PFSK-1 (cell line): Measurements from ENCODE around the gene XPR1.

Experiments used
- POLR2AphosphoS5 ChIP-seq: IDR thresholded peaks from 2 replicates; pipeline ENCODE4 v1.6.1; 2012; ENCODE audit warnings: low read depth, mild to moderate bottlenecking, control low read depth, low read length, moderate library complexity
- REST ChIP-seq, 2 experiments: IDR thresholded peaks; 2 replicates each; pipeline versions ENCODE4 v1.6.1 to v1.8.0; 2011 to 2012; ENCODE audit warnings: low read depth in 2 of 2, low read length in 2 of 2, control low read depth in 1 of 2, inconsistent platforms in 1 of 2, mild to moderate bottlenecking in 1 of 2, moderate library complexity in 1 of 2; ENCODE audit not compliant: insufficient read depth in 1 of 2
- TAF1 ChIP-seq: IDR thresholded peaks from 2 replicates; pipeline ENCODE4 v1.6.1; 2012; ENCODE audit warnings: low read length, control low read depth, borderline replicate concordance; ENCODE audit not compliant: insufficient read depth

- TF ChIP-seq POLR2AphosphoS5 = no peak
- no peak for TF ChIP-seq TAF1
- TF ChIP-seq REST (IDR thresholded peaks at IDR 0.05; ENCODE audit: insufficient read depth in 1 of 2, low read depth in 2 of 2, low read length in 2 of 2) = no peak
Observed at GRCh38 chr1:180920193-180920592, 288.4 kb downstream of the XPR1 start.
